Smooth muscle cell (in vitro differentiated cells): ENCODE measurements around the gene PNRC2. TPM values are rescaled to one million over a fixed set of nuclear protein-coding genes. Genes with fewer than 3 reads are reported as not detected.

Source experiments
- DNase-seq: peaks from one replicate; lab custom pipeline; 2025; ENCODE audit not compliant: unreplicated experiment; lab: John Stamatoyannopoulos, UW
- H2AFZ ChIP-seq: fragments of 200-600 bp; sonication (generic); 2 replicates; pipeline ENCODE4 v1.6.0; 2016; ENCODE audit warnings: antibody characterized with exemption, low read depth, mild to moderate bottlenecking
- H3F3A ChIP-seq: fragments of 200-600 bp; sonication (generic); 2 replicates; pipeline ENCODE4 v1.6.0; 2017; ENCODE audit warnings: antibody characterized with exemption, low read depth
- H3K27ac ChIP-seq: fragments of 200-600 bp; sonication (generic); 2 replicates; pipeline ENCODE4 v1.5.1; 2016; ENCODE audit warnings: low read depth, mild to moderate bottlenecking
- H3K27me3 ChIP-seq: fragments of 200-600 bp; sonication (generic); 2 replicates; pipeline ENCODE4 v1.6.1; 2016; ENCODE audit warnings: low read depth, mild to moderate bottlenecking
- H3K36me3 ChIP-seq: fragments of 200-600 bp; sonication (generic); 2 replicates; pipeline ENCODE4 v1.5.1; 2016; ENCODE audit warnings: low read depth
- H3K4me1 ChIP-seq: fragments of 200-600 bp; sonication (generic); 2 replicates; pipeline ENCODE4 v1.5.1; 2016; ENCODE audit warnings: low read depth
- H3K4me2 ChIP-seq: fragments of 200-600 bp; sonication (generic); 2 replicates; pipeline ENCODE4 v1.6.0; 2016; ENCODE audit warnings: mild to moderate bottlenecking
- H3K4me3 ChIP-seq: fragments of 200-600 bp; sonication (generic); 2 replicates; pipeline ENCODE4 v1.5.1; 2016; ENCODE audit warnings: mild to moderate bottlenecking
- H3K79me2 ChIP-seq: fragments of 200-600 bp; sonication (generic); 2 replicates; pipeline ENCODE4 v1.6.0; 2016; ENCODE audit warnings: low read depth, mild to moderate bottlenecking
- H3K9ac ChIP-seq: fragments of 200-600 bp; sonication (generic); 2 replicates; pipeline ENCODE4 v1.6.0; 2016; ENCODE audit warnings: low read depth
- H3K9me3 ChIP-seq: fragments of 200-600 bp; sonication (generic); replicated peaks from 2 replicates; pipeline ENCODE4 v1.5.1; 2016; ENCODE audit warnings: low read depth
- H4K20me1 ChIP-seq: fragments of 200-600 bp; sonication (generic); 2 replicates; pipeline ENCODE4 v1.6.0; 2016; ENCODE audit warnings: low read depth
- WGBS: methylation state at CpG from one replicate; pipeline ENCODE4 v1.1.7; 2016; ENCODE audit warnings: low lambda C conversion rate; 5-methylcytosine and 5-hydroxymethylcytosine counted together
- polyA plus RNA-seq: library from polyadenylated mRNA; unstranded; fragments of >200 nt; fragmentation: Nextera tagmentation; extraction: Ambion mirVana; gene quantifications from 2 replicates; pipeline ENCODE4 v1.2.1, GENCODE V29; 2016
- total RNA-seq: library from RNA; depleted of rRNA; stranded (reverse); fragments of >200 nt; gene quantifications from 2 replicates; pipeline ENCODE4 v1.2.3, GENCODE V29; 2014
- TF ChIP-seq, protein P1 (sequence below): fragments of 200-600 bp; sonication (generic); IDR thresholded peaks from 2 replicates; pipeline ENCODE4 v1.5.1; 2017; ENCODE audit warnings: borderline replicate concordance, mild to moderate bottlenecking, antibody characterized with exemption; ENCODE audit not compliant: insufficient read depth, poor library complexity, severe bottlenecking

PNRC2 gene
- total and polyA plus RNA-seq, 2 experiments from 2014 or later: 53.3 to 77.8 TPM

GRCh38 chr1:23958810-23959460 is 693 bp upstream of the PNRC2 start:
- peak overlapping the region; percentile 88 for H3K4me2 ChIP-seq
- peak; percentile 91 for DNase-seq
- H3K4me3 ChIP-seq: peak overlapping the region; percentile 86
- TF ChIP-seq, protein P1, sequence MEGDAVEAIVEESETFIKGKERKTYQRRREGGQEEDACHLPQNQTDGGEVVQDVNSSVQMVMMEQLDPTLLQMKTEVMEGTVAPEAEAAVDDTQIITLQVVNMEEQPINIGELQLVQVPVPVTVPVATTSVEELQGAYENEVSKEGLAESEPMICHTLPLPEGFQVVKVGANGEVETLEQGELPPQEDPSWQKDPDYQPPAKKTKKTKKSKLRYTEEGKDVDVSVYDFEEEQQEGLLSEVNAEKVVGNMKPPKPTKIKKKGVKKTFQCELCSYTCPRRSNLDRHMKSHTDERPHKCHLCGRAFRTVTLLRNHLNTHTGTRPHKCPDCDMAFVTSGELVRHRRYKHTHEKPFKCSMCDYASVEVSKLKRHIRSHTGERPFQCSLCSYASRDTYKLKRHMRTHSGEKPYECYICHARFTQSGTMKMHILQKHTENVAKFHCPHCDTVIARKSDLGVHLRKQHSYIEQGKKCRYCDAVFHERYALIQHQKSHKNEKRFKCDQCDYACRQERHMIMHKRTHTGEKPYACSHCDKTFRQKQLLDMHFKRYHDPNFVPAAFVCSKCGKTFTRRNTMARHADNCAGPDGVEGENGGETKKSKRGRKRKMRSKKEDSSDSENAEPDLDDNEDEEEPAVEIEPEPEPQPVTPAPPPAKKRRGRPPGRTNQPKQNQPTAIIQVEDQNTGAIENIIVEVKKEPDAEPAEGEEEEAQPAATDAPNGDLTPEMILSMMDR: peak; percentile 3
- peak overlapping the region; percentile 97 for H3K27ac ChIP-seq
- peaks cover 18% of the 10 kb centered on the region for H3F3A ChIP-seq
- H3K27me3 ChIP-seq: no peaks in the 10 kb centered on the region
- H4K20me1 ChIP-seq: peaks cover 30% of the 10 kb centered on the region
- H3K4me1 ChIP-seq: no peaks in the 10 kb centered on the region
- H3K36me3 ChIP-seq: no peaks in the 10 kb centered on the region
- H3K9ac ChIP-seq: peak overlapping the region; percentile 98
- 6% methylated on average over 30 of the region's 30 CpGs for WGBS
- H3K79me2 ChIP-seq: peaks cover 23% of the 10 kb centered on the region
- no peaks in the 10 kb centered on the region for H3K9me3 ChIP-seq
- H2AFZ ChIP-seq: peak overlapping the region; percentile 14

- H3K9ac ChIP-seq: peak overlapping the region; percentile 98
- DNase-seq: no peak
- peak overlapping the region; percentile 88 for H3K4me2 ChIP-seq
- H4K20me1 ChIP-seq: peaks cover 46% of the 10 kb centered on the region
- peaks cover 23% of the 10 kb centered on the region for H3K79me2 ChIP-seq
- peaks cover 34% of the 10 kb centered on the region for H3F3A ChIP-seq
- H3K27me3 ChIP-seq: no peaks in the 10 kb centered on the region
- peak overlapping the region; percentile 86 for H3K4me3 ChIP-seq
- TF ChIP-seq, protein P1: no peak
- peak overlapping the region; percentile 97 for H3K27ac ChIP-seq
- WGBS: 2% methylated on average over 15 of the region's 15 CpGs
- no peaks in the 10 kb centered on the region for H3K4me1 ChIP-seq
- H3K9me3 ChIP-seq: no peaks in the 10 kb centered on the region
- H2AFZ ChIP-seq: no peak overlapping the region
- no peaks in the 10 kb centered on the region for H3K36me3 ChIP-seq
These were observed 828 bp downstream of the PNRC2 start for GRCh38 chr1:23960291-23961020.

DNA sequence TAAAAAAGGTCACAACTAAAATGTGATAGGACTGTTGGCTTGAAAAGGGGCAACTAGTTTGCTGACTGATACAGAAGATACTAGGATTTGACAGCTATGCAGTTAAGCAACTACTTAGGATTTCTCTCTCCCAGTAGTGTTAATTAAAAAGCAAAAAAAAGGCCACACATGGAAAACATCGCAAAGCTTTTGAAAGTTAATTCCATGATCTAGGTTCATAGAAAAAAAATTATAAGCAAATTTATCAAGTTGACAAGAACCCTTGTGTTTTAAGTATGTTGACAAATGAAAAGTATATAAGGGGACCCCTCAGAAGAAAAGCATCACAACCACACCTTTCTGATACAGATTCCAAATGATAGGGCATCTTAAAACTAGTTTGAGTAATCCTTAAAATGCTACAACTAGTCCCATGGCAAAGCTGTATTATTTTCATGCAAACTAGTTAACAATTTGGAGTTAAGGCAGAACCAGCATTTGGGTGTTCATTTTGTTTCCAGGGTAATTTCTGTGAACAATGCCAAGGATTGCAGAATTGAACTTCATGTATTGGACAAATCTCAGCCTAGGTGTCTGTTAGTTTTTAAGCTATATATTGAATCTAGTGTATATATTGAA is 4.1 kb downstream of the PNRC2 start:
- H3K4me3 ChIP-seq: no peak overlapping the region
- H3K79me2 ChIP-seq: peaks cover 29% of the 10 kb centered on the region
- H3K9me3 ChIP-seq: no peaks in the 10 kb centered on the region
- no peak overlapping the region for H3K4me2 ChIP-seq
- H3F3A ChIP-seq: peaks cover 57% of the 10 kb centered on the region
- H3K4me1 ChIP-seq: no peaks in the 10 kb centered on the region
- TF ChIP-seq, protein P1: no peak
- H3K27me3 ChIP-seq: no peaks in the 10 kb centered on the region
- H3K27ac ChIP-seq: peak overlapping the region; percentile 62
- H3K36me3 ChIP-seq: peaks cover 12% of the 10 kb centered on the region
- H4K20me1 ChIP-seq: peaks cover 69% of the 10 kb centered on the region
- no peak overlapping the region for H2AFZ ChIP-seq
- WGBS: 96% methylated on average over 1 of the region's 1 CpG
- DNase-seq: no peak
- no peak overlapping the region for H3K9ac ChIP-seq
